ENCODE results near the gene STX16. TPM values are rescaled to one million over a fixed set of nuclear protein-coding genes. Genes with fewer than 3 reads are reported as not detected.
A peak's percentile ranks its signal among the peaks of the same experiment; 100 is the strongest.

The STX16 gene
- polyA plus RNA-seq, 3 donors, result 15.6 to 165 (median 27.4) TPM

DNA sequence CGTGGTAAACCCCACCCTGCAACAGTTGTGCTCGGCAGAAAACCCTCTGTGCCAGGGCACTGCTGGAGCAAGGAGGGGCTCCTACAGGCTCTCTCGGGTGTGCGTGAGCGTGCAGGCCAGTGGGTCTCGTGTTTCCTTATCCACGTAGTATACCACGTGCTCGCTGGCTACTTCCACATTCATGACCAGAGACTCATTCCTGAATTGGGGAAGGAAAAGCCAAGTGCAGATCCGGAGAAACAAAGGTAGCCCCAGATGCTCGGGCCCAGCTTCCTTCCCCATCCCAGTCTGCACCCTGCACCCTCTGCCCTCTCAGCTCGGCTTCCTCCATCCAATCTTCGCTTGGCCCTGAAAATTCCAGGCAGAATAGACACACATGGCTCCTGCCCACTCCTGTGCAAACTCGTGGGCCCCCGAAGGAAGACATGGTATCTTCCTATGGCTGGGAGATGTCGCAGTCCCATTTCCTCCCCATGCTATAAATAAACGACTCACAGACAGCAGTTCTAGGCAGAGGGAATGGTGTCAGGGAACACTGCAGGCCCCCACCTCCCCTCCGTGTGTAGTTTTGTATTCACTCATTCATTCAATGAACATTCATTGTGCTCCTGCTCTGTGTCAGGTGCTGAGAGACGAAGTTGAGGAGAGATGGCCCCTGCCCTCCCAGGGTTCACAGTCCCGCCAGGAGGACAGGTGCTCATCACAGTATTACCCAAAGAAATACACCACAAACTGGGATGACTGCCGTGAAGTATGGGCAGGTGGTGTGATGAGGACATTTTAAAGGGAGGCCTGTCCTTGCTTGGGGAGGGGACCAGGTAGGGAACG is 71.1 kb downstream of the STX16 start:
- intact Hi-C loops (cut with micrococcal nuclease), result no loop called here
- H3K36me3 Mint-ChIP-seq, result no peaks in the 10 kb centered on the region
- TF ChIP-seq CTCF (IDR thresholded peaks at IDR 0.05), result no peak
- peaks cover 0 to 4% (median 0%) of the 10 kb centered on the region in 7 donors for H3K9me3 Mint-ChIP-seq
- Histone ChIP-seq H3K9ac (ENCODE audit: insufficient read depth, low read length, poor library complexity, severe bottlenecking) (no peak overlapping the region), H3K27ac (ENCODE audit: low read depth in 1 of 2, low read length in 2 of 2) (no peak overlapping the region), H4K20me1 (ENCODE audit: insufficient read depth, low read length) (no peaks in the 10 kb centered on the region), H3K9me3 (replicated peaks in 1 of 2; ENCODE audit: control insufficient read depth in 1 of 2, insufficient read depth in 1 of 2, low read length in 2 of 2) (no peaks in the 10 kb centered on the region), H3K36me3 (replicated peaks in 1 of 2; ENCODE audit: control insufficient read depth in 1 of 2, insufficient read depth in 2 of 2, low read length in 2 of 2) (no peaks in the 10 kb centered on the region), H2AFZ (ENCODE audit: insufficient read depth, low read depth, low read length, poor library complexity, severe bottlenecking) (no peak overlapping the region), H3K4me1 (ENCODE audit: control insufficient read depth in 1 of 2, insufficient read depth in 2 of 2, low read length in 2 of 2) (peaks cover 0 to 5% of the 10 kb centered on the region in 2 donors), H3K79me2 (ENCODE audit: insufficient read depth, low read length) (no peaks in the 10 kb centered on the region), H3K4me2 (replicated peaks; ENCODE audit: extremely low read depth, low read length, poor library complexity, severe bottlenecking) (no peak overlapping the region), H3K27me3 (ENCODE audit: control insufficient read depth in 2 of 2, insufficient read depth in 2 of 2, low read length in 2 of 2) (no peaks in the 10 kb centered on the region), H3K4me3 (replicated peaks in 1 of 3; ENCODE audit: low read depth in 2 of 3, low read length in 3 of 3) (no peak overlapping the region)
- peak in 2 of 3 donors; percentile 7 to 68 for DNase-seq
- H3K27ac Mint-ChIP-seq, result no peak overlapping the region
- H3K4me1 Mint-ChIP-seq, result peaks cover 8% of the 10 kb centered on the region
- peaks cover 4 to 36% (median 13%) of the 10 kb centered on the region in 3 donors for H3K27me3 Mint-ChIP-seq (ENCODE audit: low read depth in 3 of 3)
- 53% methylated on average over 9 of the region's 22 CpGs for WGBS (ENCODE audit: insufficient coverage)
- H3K4me3 Mint-ChIP-seq, result no peak overlapping the region

GRCh38 chr20:58722877-58723627 is 72.0 kb downstream of the STX16 start:
- Histone ChIP-seq H3K9ac (ENCODE audit: insufficient read depth, low read length, poor library complexity, severe bottlenecking) (no peak overlapping the region), H2AFZ (ENCODE audit: insufficient read depth, low read depth, low read length, poor library complexity, severe bottlenecking) (no peak overlapping the region), H4K20me1 (ENCODE audit: insufficient read depth, low read length) (no peaks in the 10 kb centered on the region), H3K27me3 (ENCODE audit: control insufficient read depth in 2 of 2, insufficient read depth in 2 of 2, low read length in 2 of 2) (no peaks in the 10 kb centered on the region), H3K9me3 (replicated peaks in 1 of 2; ENCODE audit: control insufficient read depth in 1 of 2, insufficient read depth in 1 of 2, low read length in 2 of 2) (no peaks in the 10 kb centered on the region), H3K4me3 (replicated peaks in 1 of 3; ENCODE audit: low read depth in 2 of 3, low read length in 3 of 3) (no peak overlapping the region), H3K27ac (ENCODE audit: low read depth in 1 of 2, low read length in 2 of 2) (no peak overlapping the region), H3K36me3 (replicated peaks in 1 of 2; ENCODE audit: control insufficient read depth in 1 of 2, insufficient read depth in 2 of 2, low read length in 2 of 2) (no peaks in the 10 kb centered on the region), H3K4me1 (ENCODE audit: control insufficient read depth in 1 of 2, insufficient read depth in 2 of 2, low read length in 2 of 2) (peaks cover 0 to 5% of the 10 kb centered on the region in 2 donors), H3K79me2 (ENCODE audit: insufficient read depth, low read length) (no peaks in the 10 kb centered on the region), H3K4me2 (replicated peaks; ENCODE audit: extremely low read depth, low read length, poor library complexity, severe bottlenecking) (no peak overlapping the region)
- no peak overlapping the region for H3K4me3 Mint-ChIP-seq
- peak in 1 of 3 donors; percentile 5 for DNase-seq
- H3K4me1 Mint-ChIP-seq, result peaks cover 8% of the 10 kb centered on the region
- H3K27me3 Mint-ChIP-seq (ENCODE audit: low read depth in 3 of 3), result peaks cover 4 to 36% (median 13%) of the 10 kb centered on the region in 3 donors
- TF ChIP-seq CTCF (IDR thresholded peaks at IDR 0.05), result no peak
- H3K9me3 Mint-ChIP-seq, result peaks cover 0 to 9% (median 0%) of the 10 kb centered on the region in 7 donors
- H3K36me3 Mint-ChIP-seq, result no peaks in the 10 kb centered on the region
- peak overlapping the region in 1 of 7 donors; percentile 13 for H3K27ac Mint-ChIP-seq
- 89% methylated on average over 7 of the region's 9 CpGs for WGBS (ENCODE audit: insufficient coverage)
- intact Hi-C loops (cut with micrococcal nuclease), result no loop called here

Measured in CD14-positive monocyte (primary cell).